Measurements from ENCODE around the gene SPATA31C2.
"Not testable (repeated sequence)": the region's sequence is repeated elsewhere in the genome, so short reads cannot be mapped to it uniquely, and the experiment has no call there.

The SPATA31C2 gene

GRCh38 chr9:88166660-88167059, 28.4 kb upstream of the SPATA31C2 start:
- no peak for FAIRE-seq
- TF ChIP-seq CTCF (IDR thresholded peaks at IDR 0.05; ENCODE audit: insufficient read depth, missing control alignments) = no peak

GRCh38 chr9:88164850-88165249, 26.6 kb upstream of the SPATA31C2 start:
- TF ChIP-seq CTCF (IDR thresholded peaks at IDR 0.05; ENCODE audit: insufficient read depth, missing control alignments) = no peak
- DNase-seq (ENCODE audit: insufficient read length, low spot score) = no peak
- no peak for FAIRE-seq

More at GRCh38 chr9:88166660-88167059, 28.4 kb upstream of the SPATA31C2 start:
- DNase-seq (ENCODE audit: insufficient read length, low spot score) = no peak

DNA sequence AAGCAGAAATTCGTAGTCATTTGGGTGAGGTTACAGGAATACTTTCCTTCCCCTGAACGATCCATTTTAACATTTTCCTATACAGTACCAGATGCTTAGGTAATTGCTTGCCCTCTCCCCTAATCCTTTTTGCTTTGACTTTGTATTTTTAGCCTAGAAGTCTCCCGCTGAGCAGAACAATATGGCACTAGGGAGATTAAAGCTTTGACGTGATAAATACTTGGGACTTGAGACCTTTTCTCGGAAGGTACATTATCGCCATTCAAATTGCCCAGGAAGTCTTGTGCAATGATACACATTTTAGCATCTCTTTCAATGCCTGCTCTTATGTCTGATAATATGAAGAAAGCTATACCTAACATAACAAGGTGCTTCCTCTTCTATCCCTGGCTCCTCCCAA, 22.9 kb upstream of the SPATA31C2 start:
- TF ChIP-seq CTCF (IDR thresholded peaks at IDR 0.05; ENCODE audit: insufficient read depth, missing control alignments) = no peak
- FAIRE-seq = no peak
- DNase-seq (ENCODE audit: insufficient read length, low spot score) = no peak

DNA sequence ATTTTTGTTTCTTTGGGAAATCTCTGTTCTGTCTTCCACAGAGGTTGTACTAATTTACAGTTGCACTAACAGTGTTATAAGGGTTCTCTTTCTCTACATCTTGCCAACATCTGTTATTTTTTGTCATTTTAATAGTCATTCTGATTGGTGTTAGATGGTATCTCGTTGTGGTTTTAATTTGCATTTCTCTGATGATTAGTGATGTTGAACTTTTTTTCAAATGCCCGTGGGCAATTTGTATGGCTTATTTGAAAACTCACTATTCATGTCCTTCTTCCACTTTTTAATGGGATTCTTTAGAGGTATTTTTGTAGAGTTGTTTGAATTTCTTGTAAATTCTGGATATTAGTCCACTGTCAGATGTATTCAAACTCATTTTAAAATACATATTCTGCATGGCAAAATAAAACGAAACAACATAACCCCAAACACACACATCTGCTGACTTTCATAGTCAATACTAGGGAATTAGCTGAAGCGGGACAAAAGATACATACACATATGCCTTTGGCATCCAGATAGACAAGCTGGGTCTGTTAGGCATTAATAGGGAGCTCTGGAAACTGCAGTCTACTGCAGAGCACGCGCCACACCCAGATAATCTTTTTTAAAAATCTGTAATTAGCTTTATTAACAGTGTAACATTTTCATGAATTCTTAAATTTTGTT, 5.8 kb upstream of the SPATA31C2 start:
- DNase-seq (ENCODE audit: insufficient read length, low spot score) (no peak), FAIRE-seq (no peak)
- TF ChIP-seq CTCF (IDR thresholded peaks at IDR 0.05; ENCODE audit: insufficient read depth, missing control alignments) = no peak

- FAIRE-seq = no peak
- DNase-seq (ENCODE audit: insufficient read length, low spot score) = no peak
- TF ChIP-seq CTCF (IDR thresholded peaks at IDR 0.05; ENCODE audit: insufficient read depth, missing control alignments) = no peak
Measured at GRCh38 chr9:88143179-88143578, 4.9 kb upstream of the SPATA31C2 start.

DNA sequence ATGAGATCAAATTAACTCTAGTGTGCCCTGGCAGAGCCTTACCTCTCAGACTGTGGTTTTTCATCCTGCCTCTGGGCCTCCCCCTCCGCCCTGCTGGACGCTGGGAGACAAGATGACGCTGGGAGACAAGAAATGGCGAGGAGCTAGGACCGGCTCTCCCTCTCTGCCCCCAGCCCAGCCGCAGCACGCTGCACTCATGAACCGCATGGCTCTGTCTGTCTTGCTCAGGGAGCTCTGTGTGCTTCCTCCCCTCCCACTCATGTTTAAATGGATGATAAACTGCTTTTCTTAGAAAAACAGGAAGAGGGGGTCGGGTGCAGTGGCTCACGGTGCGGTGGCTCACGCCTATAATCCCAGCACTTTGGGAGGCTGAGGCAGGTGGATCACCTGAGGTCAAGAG, 4.7 kb downstream of the SPATA31C2 start:
- not testable (repeated sequence) for DNase-seq (ENCODE audit: insufficient read length, low spot score); FAIRE-seq

GRCh38 chr9:88129556-88129955, 8.7 kb downstream of the SPATA31C2 start:
- DNase-seq (ENCODE audit: insufficient read length, low spot score); FAIRE-seq: not testable (repeated sequence)

DNA sequence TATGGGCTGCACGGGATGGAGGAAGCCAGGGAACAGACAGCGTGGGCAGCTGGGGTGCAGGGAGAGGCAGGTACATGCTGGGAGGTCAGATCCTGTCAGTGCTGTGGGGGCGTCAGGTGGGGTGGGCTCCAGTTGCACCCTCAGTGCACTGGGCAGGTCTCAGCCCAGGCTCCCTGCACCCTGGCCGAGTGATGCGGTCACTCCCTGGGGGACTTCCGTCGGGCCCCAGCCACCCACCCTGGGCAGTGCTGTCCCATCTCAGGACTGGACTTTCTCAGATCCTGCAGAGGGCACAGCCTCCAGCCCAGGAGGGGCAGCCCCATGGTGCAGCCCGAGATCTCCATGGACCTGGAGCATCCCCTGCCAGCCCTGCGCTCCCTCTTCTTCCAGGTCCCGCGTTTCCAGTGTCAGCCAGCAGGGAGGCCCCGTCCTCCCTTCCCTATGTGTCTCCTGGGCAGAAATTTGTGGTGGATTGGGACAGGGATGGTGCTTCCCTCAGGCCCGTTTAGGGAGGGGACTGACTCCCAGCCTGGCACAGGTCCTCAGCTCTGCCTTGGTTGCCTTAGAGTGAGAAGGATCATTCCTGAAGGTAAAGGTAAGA, 10.5 kb downstream of the SPATA31C2 start:
- DNase-seq (ENCODE audit: insufficient read length, low spot score); FAIRE-seq: not testable (repeated sequence)

GRCh38 chr9:88123413-88123812, 14.9 kb downstream of the SPATA31C2 start:
- FAIRE-seq; DNase-seq (ENCODE audit: insufficient read length, low spot score): not testable (repeated sequence)

DNA sequence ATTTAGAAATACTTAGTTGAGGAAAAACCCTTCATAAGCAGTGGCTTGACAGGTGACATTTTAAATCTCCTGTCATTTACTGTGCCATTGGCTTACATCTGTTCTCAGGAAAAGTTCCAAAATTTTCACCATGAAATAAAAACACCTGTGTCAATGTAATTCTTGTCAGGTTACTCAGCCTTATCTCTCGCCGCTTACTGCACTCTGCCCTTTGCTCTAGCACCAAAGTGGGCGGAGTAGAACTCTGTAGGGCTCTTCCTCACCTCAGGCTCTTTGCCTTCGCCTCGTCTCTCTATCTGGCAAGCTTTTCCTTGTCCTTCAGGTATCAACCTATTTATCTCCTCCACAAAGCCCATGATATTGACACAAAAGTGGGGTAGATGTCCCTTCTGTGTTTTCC, 20.2 kb downstream of the SPATA31C2 start:
- FAIRE-seq = not testable (repeated sequence)

DNA sequence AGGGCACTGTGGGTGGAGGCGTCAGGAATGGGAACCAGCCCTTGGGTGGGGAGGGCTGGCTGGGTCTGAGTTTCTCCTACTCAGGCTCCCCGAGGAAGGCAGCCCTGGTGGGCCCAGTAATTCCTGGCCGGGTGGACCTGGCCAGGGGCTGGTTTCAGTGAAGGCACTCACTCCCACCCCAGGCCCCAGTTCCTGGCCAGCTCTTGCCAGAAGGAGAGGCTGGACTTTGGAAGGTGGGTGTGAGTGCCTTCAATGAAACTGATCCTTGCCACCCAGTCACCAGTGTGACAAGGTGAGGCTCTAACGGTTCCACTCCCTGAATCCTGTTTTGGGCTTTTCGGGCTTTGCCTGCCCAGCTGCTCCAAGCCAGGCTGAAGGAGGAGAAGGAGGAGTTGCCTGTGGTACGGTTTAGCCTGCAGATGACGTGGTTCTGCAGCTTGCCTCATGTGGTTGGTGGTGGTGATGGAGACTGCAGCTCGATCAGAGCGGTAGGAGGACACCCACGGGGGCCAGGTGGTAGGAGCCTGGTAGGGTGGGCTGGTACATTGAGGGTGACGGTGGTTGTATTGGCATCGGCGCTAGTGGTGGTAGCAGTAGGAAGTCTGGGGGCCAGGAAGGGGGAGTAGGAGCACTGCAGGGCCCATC, 23.2 kb downstream of the SPATA31C2 start:
- not testable (repeated sequence) for DNase-seq (ENCODE audit: insufficient read length, low spot score); FAIRE-seq

More for the DNA sequence above, 20.2 kb downstream of the SPATA31C2 start:
- DNase-seq (ENCODE audit: insufficient read length, low spot score) = not testable (repeated sequence)

DNA sequence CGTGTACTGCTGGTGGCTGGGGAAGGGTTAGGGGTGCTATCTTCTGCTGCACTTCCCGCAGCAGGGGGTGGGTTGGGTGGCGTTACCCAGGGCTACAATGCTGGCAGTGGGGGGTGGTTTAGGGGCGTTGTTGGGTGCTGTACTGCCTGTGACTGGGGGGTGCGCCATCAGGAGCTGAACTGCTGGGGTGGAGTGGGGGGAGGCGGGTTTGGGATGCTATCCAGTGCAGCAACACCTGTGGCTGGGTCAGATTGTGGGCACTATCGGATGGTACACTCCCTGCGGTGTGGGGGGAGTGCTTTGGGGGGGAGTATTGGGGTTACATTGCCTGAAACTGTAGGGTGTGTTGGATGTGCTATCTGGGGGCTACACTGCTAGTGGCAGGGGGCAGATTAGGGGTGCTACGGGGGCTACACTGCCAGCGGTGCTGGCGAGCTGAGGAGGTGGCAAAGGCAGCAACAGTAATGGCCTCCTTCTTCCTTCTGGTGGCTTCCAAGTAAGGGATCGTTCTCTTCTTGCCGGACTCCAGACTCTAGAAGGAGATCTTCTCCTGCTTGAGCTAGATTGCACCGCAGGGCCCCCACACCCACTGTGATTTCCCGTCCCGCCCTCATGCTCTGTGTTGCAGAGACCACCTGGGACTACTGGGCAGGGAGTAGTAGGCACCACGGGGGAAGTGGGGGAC, 23.9 kb downstream of the SPATA31C2 start:
- not testable (repeated sequence) for DNase-seq (ENCODE audit: insufficient read length, low spot score); FAIRE-seq

Data from D721Med (cell line).